Naive thymus-derived CD4-positive, alpha-beta T cell (primary cell): ENCODE results near the gene ITIH2. TPM values are rescaled to one million over a fixed set of nuclear protein-coding genes. Genes with fewer than 3 reads are reported as not detected.

Experiments
- ATAC-seq: fragments of 150-1000 bp; cut with Tn5 transposase; 2 replicates; pipeline ENCODE4 v1.10.0; 2021; ENCODE audit warnings: mild to moderate bottlenecking, moderate library complexity
- CTCF ChIA-PET: fragments of 350-600 bp; sonication (Branson Sonifier 250); formaldehyde crosslinking; loops from one replicate; lab custom pipeline; 2021; ENCODE audit warnings: antibody characterized with exemption; lab: Charles Lee
- POLR2A ChIA-PET: fragments of 350-600 bp; sonication (Branson Sonifier 250); formaldehyde crosslinking; loops from one replicate; lab custom pipeline; 2021; ENCODE audit warnings: antibody characterized with exemption, inconsistent platforms; lab: Charles Lee
- DNase-seq, 9 donors: peaks; one replicate each; pipeline versions ENCODE4 v3.0.0 to v3.0.0-alpha.2; 2020 to 2022; ENCODE audit warnings: mixed read lengths in 1 of 9
- H3K27ac ChIP-seq: one replicate; pipeline ENCODE4 v1.7.0; 2013; ENCODE audit warnings: mild to moderate bottlenecking, low read depth, low read length, moderate library complexity
- H3K27me3 ChIP-seq, 2 donors: one replicate each; pipeline ENCODE4 v1.7.0; 2013; ENCODE audit warnings: low read length in 2 of 2, mild to moderate bottlenecking in 2 of 2, moderate library complexity in 2 of 2; ENCODE audit not compliant: control insufficient read depth in 2 of 2, insufficient read depth in 2 of 2
- H3K36me3 ChIP-seq, 3 experiments: 1 replicate in 2 of 3; 2 replicates in 1 of 3; pipeline ENCODE4 v1.7.0; 2013; ENCODE audit warnings: low read length in 3 of 3, mild to moderate bottlenecking in 3 of 3, moderate library complexity in 1 of 3; ENCODE audit not compliant: insufficient read depth in 3 of 3, control insufficient read depth in 2 of 3
- H3K4me1 ChIP-seq, 2 donors: one replicate each; pipeline ENCODE4 v1.7.0; 2013; ENCODE audit warnings: low read length in 2 of 2, mild to moderate bottlenecking in 2 of 2, moderate library complexity in 1 of 2; ENCODE audit not compliant: control insufficient read depth in 2 of 2, insufficient read depth in 2 of 2
- H3K4me3 ChIP-seq: 2 replicates; pipeline ENCODE4 v1.7.0; 2013; ENCODE audit warnings: mild to moderate bottlenecking, low read length
- H3K9me3 ChIP-seq, 3 experiments: 1 replicate in 2 of 3; 2 replicates in 1 of 3; pipeline ENCODE4 v1.7.0; 2013; ENCODE audit warnings: low read length in 3 of 3; ENCODE audit not compliant: control insufficient read depth in 2 of 3
- H3K27ac Mint-ChIP-seq, 9 donors: one replicate each; pipeline ENCODE4 v1.8.0; 2020 to 2022; ENCODE audit warnings: mixed read lengths in 9 of 9, mild to moderate bottlenecking in 8 of 9, moderate library complexity in 5 of 9, inconsistent platforms in 2 of 9
- H3K27me3 Mint-ChIP-seq, 5 donors: one replicate each; pipeline ENCODE4 v1.8.0; 2021 to 2022; ENCODE audit warnings: mixed read lengths in 5 of 5, mild to moderate bottlenecking in 1 of 5
- H3K36me3 Mint-ChIP-seq, 5 donors: one replicate each; pipeline ENCODE4 v1.8.0; 2020 to 2022; ENCODE audit warnings: mixed read lengths in 5 of 5, mild to moderate bottlenecking in 3 of 5, inconsistent platforms in 1 of 5
- H3K4me1 Mint-ChIP-seq, 7 donors: one replicate each; pipeline ENCODE4 v1.8.0; 2020 to 2022; ENCODE audit warnings: mixed read lengths in 7 of 7, mild to moderate bottlenecking in 3 of 7, inconsistent platforms in 1 of 7
- H3K4me3 Mint-ChIP-seq, 10 donors: one replicate each; pipeline ENCODE4 v1.8.0; 2020 to 2022; ENCODE audit warnings: mild to moderate bottlenecking in 10 of 10, mixed read lengths in 10 of 10, moderate library complexity in 6 of 10, inconsistent platforms in 2 of 10
- H3K9me3 Mint-ChIP-seq, 11 donors: one replicate each; pipeline ENCODE4 v1.8.0; 2020 to 2022; ENCODE audit warnings: mixed read lengths in 11 of 11, mild to moderate bottlenecking in 4 of 11, inconsistent platforms in 1 of 11, moderate library complexity in 1 of 11
- intact Hi-C, 2 donors: fragments of 100-400 bp; cut with micrococcal nuclease; formaldehyde crosslinking; loops; one replicate each; pipeline ENCODE4 v1.15.1; 2023
- polyA plus RNA-seq, 2 donors: library from polyadenylated mRNA; unstranded; fragments of 300-500 nt; fragmentation: Illumina TruSeq; gene quantifications; one replicate each; pipeline ENCODE4 v1.2.3, GENCODE V29; 2021
- total RNA-seq, 6 experiments: library from RNA in 5 of 6; stranded (reverse) in 5 of 6; gene quantifications; 1 replicate in 5 of 6; 2 replicates in 1 of 6; pipeline ENCODE4 v1.2.3 and lab custom pipeline; 2021 to 2026

ITIH2 gene
- total and polyA plus RNA-seq, 7 experiments from 2014 or later, result not detected

DNA sequence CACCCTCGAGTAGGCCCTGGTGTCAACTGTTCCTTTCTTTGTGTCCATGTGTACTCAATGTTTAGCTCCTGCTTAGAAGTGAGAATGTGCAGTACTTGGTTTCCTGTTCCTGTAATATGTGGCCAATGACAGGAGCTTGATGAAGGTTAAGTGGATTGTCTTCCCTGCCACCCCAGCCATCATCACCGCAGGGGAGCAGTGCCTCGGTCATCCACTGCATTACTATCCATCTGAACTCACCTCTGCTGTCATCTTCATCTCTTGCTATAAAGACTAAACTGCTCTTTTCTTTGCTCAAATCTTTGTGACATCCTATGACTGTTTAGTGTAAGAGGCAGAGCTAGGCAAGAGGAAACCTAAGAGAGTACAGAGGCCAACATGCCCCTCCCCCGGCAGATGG, 15.6 kb downstream of the ITIH2 start:
- Mint-ChIP-seq H3K27me3 (peaks cover 0 to 31% (median 4%) of the 10 kb centered on the region in 5 donors), H3K4me3 (no peak overlapping the region), H3K36me3 (peaks cover 0 to 24% (median 6%) of the 10 kb centered on the region in 5 donors), H3K27ac (no peak overlapping the region), H3K9me3 (no peaks in the 10 kb centered on the region), H3K4me1 (peaks cover 0 to 4% (median 0%) of the 10 kb centered on the region in 7 donors)
- intact Hi-C loops, result no loop called here
- H3K4me3 ChIP-seq, result no peak overlapping the region
- no peaks in the 10 kb centered on the region for H3K36me3 ChIP-seq
- H3K27me3 ChIP-seq, result peaks cover 0 to 4% of the 10 kb centered on the region in 2 donors
- ATAC-seq (no peak), DNase-seq (no peak)
- H3K9me3 ChIP-seq, result no peaks in the 10 kb centered on the region
- CTCF ChIA-PET, result no interaction called here
- no peak overlapping the region for H3K27ac ChIP-seq
- no peaks in the 10 kb centered on the region for H3K4me1 ChIP-seq
- POLR2A ChIA-PET, result interaction anchor here (0.6 kb wide), 1 partner anchor 134 kb away, joined by 3 read pairs; no protein-coding TSS in a partner anchor

DNA sequence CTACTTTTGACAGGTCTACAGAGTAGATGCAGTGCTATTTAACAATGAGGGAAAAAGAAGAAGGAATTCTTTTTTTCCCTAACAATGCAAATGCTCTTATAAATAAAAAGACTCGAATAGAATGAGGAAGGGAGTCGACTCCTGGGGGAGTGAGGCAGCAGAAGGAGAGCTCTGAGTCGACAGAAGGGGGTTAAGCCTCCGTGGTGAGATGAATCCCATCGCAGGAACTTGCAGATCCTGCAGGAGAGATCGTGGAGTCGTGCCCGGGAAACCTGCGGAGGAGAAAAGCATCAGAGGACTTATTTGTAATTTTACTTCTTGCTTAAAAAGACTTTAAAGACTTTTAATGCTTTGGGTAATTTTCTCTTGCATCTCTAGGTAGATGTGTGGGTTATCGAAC, 17.4 kb downstream of the ITIH2 start:
- Mint-ChIP-seq H3K4me1 (peaks cover 0 to 4% (median 0%) of the 10 kb centered on the region in 7 donors), H3K4me3 (no peak overlapping the region), H3K27ac (no peak overlapping the region), H3K27me3 (peaks cover 0 to 31% (median 5%) of the 10 kb centered on the region in 5 donors), H3K9me3 (no peaks in the 10 kb centered on the region), H3K36me3 (peaks cover 0 to 26% (median 8%) of the 10 kb centered on the region in 5 donors)
- no peaks in the 10 kb centered on the region for H3K9me3 ChIP-seq
- H3K36me3 ChIP-seq, result no peaks in the 10 kb centered on the region
- ATAC-seq, result no peak
- POLR2A ChIA-PET, result no interaction called here
- CTCF ChIA-PET, result no interaction called here
- peaks cover 0 to 4% of the 10 kb centered on the region in 2 donors for H3K27me3 ChIP-seq
- H3K4me1 ChIP-seq, result no peaks in the 10 kb centered on the region
- H3K4me3 ChIP-seq, result no peak overlapping the region
- H3K27ac ChIP-seq, result no peak overlapping the region
- intact Hi-C loops, result no loop called here
- DNase-seq, result no peak

DNA sequence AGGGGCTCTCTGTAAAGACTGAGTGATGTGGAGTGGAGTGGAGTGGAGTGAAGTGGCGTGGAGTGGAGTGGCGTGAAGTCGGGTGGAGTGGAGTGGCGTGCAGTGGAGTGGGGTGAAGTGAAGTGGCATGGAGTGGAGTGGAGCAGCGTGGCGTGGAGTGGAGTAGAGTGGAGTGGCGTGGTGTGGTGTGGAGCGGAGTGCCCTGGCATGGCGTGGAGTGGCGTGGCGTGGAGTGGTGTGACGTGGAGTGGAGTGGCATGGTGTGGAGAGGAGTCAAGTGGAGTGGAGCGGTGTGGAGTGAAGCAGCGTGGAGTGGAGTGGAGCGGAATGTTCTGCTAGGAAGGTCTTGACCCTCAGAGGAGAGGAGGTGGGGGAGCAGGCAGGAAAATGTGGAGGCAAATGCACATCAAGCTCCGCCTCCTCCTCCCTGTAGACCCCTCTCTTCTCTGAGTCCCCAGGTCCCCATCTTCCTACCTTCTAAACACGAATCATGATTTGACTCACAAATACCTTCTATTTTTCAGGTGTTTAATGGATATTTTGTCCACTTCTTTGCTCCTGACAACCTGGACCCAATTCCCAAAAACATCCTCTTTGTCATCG, 19.9 kb downstream of the ITIH2 start:
- Histone ChIP-seq H3K4me1 (no peaks in the 10 kb centered on the region), H3K27ac (no peak overlapping the region), H3K27me3 (peaks cover 0 to 4% of the 10 kb centered on the region in 2 donors), H3K9me3 (no peaks in the 10 kb centered on the region), H3K4me3 (no peak overlapping the region), H3K36me3 (no peaks in the 10 kb centered on the region)
- Mint-ChIP-seq H3K9me3 (no peaks in the 10 kb centered on the region), H3K27ac (no peak overlapping the region), H3K4me1 (peaks cover 0 to 4% (median 0%) of the 10 kb centered on the region in 7 donors), H3K36me3 (peaks cover 0 to 26% (median 8%) of the 10 kb centered on the region in 5 donors), H3K4me3 (no peak overlapping the region), H3K27me3 (peaks cover 0 to 21% (median 5%) of the 10 kb centered on the region in 5 donors)
- CTCF ChIA-PET, result no interaction called here
- intact Hi-C loops, result no loop called here
- DNase-seq (no peak), ATAC-seq (peak; percentile 34)
- POLR2A ChIA-PET, result no interaction called here

DNA sequence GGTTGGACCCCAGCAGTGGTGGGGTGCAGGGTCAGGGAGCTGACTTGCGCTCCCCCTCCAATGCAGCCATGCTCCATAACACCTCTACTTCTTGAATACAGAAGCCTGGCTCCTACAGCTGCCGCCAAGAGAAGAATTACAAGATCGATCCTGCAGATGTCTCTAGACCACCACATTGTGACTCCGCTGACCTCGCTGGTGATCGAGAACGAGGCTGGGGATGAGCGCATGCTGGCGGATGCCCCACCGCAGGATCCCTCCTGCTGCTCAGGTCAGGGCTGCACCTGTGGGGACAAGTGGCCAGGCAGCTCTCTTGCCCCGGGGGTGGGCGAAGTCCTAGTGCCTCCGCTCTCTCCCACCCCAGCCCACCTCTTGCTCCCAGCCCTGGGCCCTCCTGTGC, 31.7 kb downstream of the ITIH2 start:
- peaks cover 0 to 12% (median 0%) of the 10 kb centered on the region in 5 donors for H3K36me3 Mint-ChIP-seq
- Histone ChIP-seq H3K36me3 (no peaks in the 10 kb centered on the region), H3K9me3 (no peaks in the 10 kb centered on the region), H3K27me3 (no peaks in the 10 kb centered on the region), H3K4me3 (no peak overlapping the region), H3K4me1 (no peaks in the 10 kb centered on the region), H3K27ac (no peak overlapping the region)
- H3K27ac Mint-ChIP-seq, result no peak overlapping the region
- H3K4me3 Mint-ChIP-seq, result no peak overlapping the region
- intact Hi-C loops, result no loop called here
- DNase-seq (no peak), ATAC-seq (no peak)
- CTCF ChIA-PET, result interaction anchor here (0.6 kb wide), 1 partner anchor 1571 kb away, joined by 3 read pairs; no protein-coding TSS in a partner anchor
- H3K4me1 Mint-ChIP-seq, result no peaks in the 10 kb centered on the region
- H3K27me3 Mint-ChIP-seq, result peaks cover 2 to 18% (median 12%) of the 10 kb centered on the region in 5 donors
- H3K9me3 Mint-ChIP-seq, result no peaks in the 10 kb centered on the region
- POLR2A ChIA-PET, result no interaction called here

DNA sequence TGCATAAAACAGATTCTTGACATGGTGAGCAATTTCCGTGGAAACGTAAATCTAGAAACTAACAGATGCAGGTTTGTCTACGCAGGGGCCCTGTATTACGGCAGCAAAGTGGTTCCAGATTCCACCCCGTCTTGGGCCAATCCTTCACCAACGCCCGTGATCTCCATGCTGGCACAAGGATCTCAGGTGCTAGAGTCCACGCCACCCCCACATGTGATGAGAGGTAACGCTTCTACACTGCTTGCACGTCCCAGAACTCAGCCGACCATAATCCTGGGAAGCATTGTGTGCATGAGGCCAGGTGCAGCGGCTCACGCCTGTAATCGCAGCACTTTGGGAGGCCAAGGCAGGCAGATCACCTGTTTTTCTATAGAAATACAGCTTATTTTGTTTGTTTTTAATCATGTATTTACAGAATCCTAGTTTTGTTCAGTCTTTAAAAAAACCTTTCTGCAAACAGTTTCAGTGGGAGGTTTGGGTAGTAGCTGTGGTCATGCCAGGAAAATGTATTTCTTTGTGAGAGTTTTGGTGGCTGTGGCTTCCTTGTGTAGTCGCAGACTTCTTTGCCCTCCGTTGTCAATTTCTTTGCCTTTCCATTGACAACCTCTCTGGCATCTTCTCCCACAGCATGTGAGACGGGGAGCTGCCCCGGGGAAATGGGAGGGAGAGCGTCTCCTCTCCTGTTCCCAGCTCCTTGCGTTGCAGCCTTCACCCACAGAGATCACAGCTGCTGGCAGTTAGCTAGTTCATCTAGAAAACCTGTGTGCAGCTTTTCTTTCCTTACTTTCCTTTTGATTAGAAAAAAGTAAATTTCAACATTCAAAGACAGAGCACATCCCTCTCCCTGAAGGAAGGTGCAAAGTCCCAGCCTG, 35.7 kb downstream of the ITIH2 start:
- Mint-ChIP-seq H3K36me3 (peaks cover 0 to 6% (median under 1%) of the 10 kb centered on the region in 5 donors), H3K27me3 (peaks cover 0 to under 1% (median 0%) of the 10 kb centered on the region in 5 donors), H3K4me1 (no peaks in the 10 kb centered on the region), H3K9me3 (no peaks in the 10 kb centered on the region), H3K4me3 (no peak overlapping the region), H3K27ac (no peak overlapping the region)
- intact Hi-C loops, result no loop called here
- Histone ChIP-seq H3K36me3 (no peaks in the 10 kb centered on the region), H3K27ac (no peak overlapping the region), H3K4me3 (no peak overlapping the region), H3K9me3 (no peaks in the 10 kb centered on the region), H3K4me1 (no peaks in the 10 kb centered on the region), H3K27me3 (no peaks in the 10 kb centered on the region)
- ATAC-seq (no peak), DNase-seq (no peak)
- ChIA-PET POLR2A (no interaction called here), CTCF (no interaction called here)

DNA sequence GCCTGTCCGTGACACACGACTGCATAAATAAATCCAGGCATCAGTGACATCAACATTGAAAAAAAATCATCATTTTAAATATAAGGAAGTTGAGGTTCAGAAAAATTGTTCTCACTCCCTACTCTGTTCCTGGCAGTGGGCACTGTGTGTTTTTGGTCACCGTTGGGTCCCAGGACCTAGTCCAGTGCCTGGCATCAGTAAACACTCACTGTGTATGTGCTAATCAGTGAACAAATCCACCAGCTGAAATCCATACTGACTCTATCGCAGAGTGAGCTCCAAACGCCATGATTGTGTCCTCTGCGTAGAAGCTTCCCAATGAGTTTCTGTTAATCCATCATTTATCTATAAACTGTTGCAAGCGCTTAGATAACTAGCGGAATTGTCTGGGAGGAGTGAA, 41.2 kb downstream of the ITIH2 start:
- H3K4me3 ChIP-seq, result no peak overlapping the region
- Mint-ChIP-seq H3K4me3 (no peak overlapping the region), H3K36me3 (peaks cover 0 to 19% (median 0%) of the 10 kb centered on the region in 5 donors), H3K27me3 (no peaks in the 10 kb centered on the region), H3K27ac (no peak overlapping the region), H3K4me1 (no peaks in the 10 kb centered on the region), H3K9me3 (no peaks in the 10 kb centered on the region)
- H3K27me3 ChIP-seq, result no peaks in the 10 kb centered on the region
- no peaks in the 10 kb centered on the region for H3K9me3 ChIP-seq
- POLR2A ChIA-PET, result no interaction called here
- no peaks in the 10 kb centered on the region for H3K4me1 ChIP-seq
- no peak for DNase-seq
- intact Hi-C loops, result no loop called here
- ATAC-seq, result no peak
- no peak overlapping the region for H3K27ac ChIP-seq
- CTCF ChIA-PET, result no interaction called here
- no peaks in the 10 kb centered on the region for H3K36me3 ChIP-seq
